ENCODE results near the gene PRKCE.

DNA sequence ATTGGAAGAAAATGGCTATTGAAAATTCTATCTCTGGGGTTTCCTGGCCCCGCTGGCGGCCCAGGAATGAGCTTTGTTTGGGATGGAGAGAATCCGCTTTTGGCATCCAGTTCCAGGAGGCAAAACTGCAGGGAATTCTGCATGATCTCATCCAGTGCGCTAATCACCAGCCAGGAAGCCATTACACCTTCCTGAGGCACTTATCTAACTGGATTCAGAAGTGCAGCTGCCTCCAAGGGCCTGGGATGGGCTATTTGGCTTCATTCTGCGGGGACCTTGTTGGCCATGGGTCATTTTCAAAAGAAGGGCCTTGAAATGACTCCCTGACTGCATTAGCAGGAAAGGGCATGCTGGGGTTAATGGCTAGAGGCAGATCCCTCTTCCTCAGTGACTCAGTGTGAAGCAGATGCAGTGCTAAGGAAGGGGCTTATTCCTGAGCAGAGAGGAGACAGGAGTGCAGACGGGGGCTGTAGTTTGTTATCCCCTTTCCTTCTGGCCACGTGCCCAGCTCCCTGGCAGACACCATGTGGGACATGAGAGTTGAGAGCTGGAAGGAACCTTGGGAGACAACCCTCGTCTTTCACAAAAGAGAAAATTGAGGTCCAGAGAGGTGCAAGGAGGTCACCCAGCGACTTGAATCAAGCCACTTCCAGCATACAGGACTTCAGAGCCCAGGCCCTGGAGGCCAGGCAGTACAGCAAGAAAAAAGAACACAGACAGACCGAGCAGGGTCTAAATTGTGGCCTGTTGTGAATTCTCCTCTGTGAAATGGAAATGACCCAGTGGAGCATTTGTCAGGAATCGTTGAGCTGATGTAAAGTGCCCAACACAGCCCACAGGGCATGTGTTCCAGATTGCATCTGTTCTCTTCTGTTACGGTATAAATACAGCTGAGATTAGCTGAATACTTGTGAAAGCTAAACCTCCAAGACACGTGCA lies 161.8 kb downstream of the PRKCE start:
- no peak for TF ChIP-seq EZH2 (IDR thresholded peaks at IDR 0.05; ENCODE audit: low read length, missing control alignments)
- TF ChIP-seq, protein P1, sequence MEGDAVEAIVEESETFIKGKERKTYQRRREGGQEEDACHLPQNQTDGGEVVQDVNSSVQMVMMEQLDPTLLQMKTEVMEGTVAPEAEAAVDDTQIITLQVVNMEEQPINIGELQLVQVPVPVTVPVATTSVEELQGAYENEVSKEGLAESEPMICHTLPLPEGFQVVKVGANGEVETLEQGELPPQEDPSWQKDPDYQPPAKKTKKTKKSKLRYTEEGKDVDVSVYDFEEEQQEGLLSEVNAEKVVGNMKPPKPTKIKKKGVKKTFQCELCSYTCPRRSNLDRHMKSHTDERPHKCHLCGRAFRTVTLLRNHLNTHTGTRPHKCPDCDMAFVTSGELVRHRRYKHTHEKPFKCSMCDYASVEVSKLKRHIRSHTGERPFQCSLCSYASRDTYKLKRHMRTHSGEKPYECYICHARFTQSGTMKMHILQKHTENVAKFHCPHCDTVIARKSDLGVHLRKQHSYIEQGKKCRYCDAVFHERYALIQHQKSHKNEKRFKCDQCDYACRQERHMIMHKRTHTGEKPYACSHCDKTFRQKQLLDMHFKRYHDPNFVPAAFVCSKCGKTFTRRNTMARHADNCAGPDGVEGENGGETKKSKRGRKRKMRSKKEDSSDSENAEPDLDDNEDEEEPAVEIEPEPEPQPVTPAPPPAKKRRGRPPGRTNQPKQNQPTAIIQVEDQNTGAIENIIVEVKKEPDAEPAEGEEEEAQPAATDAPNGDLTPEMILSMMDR (conservative IDR thresholded peaks at IDR 0.05 in 1 of 2, IDR thresholded peaks at IDR 0.05 in 1 of 2; ENCODE audit: low read depth in 1 of 2, low read length in 2 of 2) = no peak

Measured in fibroblast of lung (primary cell).